ENCODE results near the gene FCHSD2.
"Not testable (repeated sequence)": the region's sequence is repeated elsewhere in the genome, so short reads cannot be mapped to it uniquely, and the experiment has no call there.

The FCHSD2 gene

GRCh38 chr11:73011126-73011817 is 130.8 kb downstream of the FCHSD2 start:
- no peak for DNase-seq (ENCODE audit: low read depth, low spot score)

- no peak for DNase-seq (ENCODE audit: low read depth, low spot score)
Observed at GRCh38 chr11:73009972-73010371, 132.1 kb downstream of the FCHSD2 start.

- no peak for DNase-seq (ENCODE audit: low read depth, low spot score)
Observed at GRCh38 chr11:73004088-73004487, 138.0 kb downstream of the FCHSD2 start.

- no peak for DNase-seq (ENCODE audit: low read depth, low spot score)
Observed at GRCh38 chr11:73003088-73003487, 139.0 kb downstream of the FCHSD2 start.

- DNase-seq (ENCODE audit: low read depth, low spot score), result no peak
Observed at GRCh38 chr11:73002214-73002613, 139.9 kb downstream of the FCHSD2 start.

GRCh38 chr11:73001615-73002014 is 140.5 kb downstream of the FCHSD2 start:
- no peak for DNase-seq (ENCODE audit: low read depth, low spot score)

GRCh38 chr11:72998676-72999075 is 143.4 kb downstream of the FCHSD2 start:
- DNase-seq (ENCODE audit: low read depth, low spot score), result no peak

GRCh38 chr11:72996959-72997358 is 145.2 kb downstream of the FCHSD2 start:
- DNase-seq (ENCODE audit: low read depth, low spot score), result no peak

- DNase-seq (ENCODE audit: low read depth, low spot score), result no peak
Observed at GRCh38 chr11:72989727-72990126, 152.4 kb downstream of the FCHSD2 start.

- no peak for DNase-seq (ENCODE audit: low read depth, low spot score)
Observed at GRCh38 chr11:72988821-72989220, 153.3 kb downstream of the FCHSD2 start.

GRCh38 chr11:72985645-72986044 is 156.5 kb downstream of the FCHSD2 start:
- DNase-seq (ENCODE audit: low read depth, low spot score), result peak; percentile 36

- DNase-seq (ENCODE audit: low read depth, low spot score), result no peak
Observed at GRCh38 chr11:72984453-72985077, 157.6 kb downstream of the FCHSD2 start.

GRCh38 chr11:72983560-72983959 is 158.6 kb downstream of the FCHSD2 start:
- DNase-seq (ENCODE audit: low read depth, low spot score), result no peak

GRCh38 chr11:72981971-72982685 is 160.0 kb downstream of the FCHSD2 start:
- no peak for DNase-seq (ENCODE audit: low read depth, low spot score)

- no peak for DNase-seq (ENCODE audit: low read depth, low spot score)
Observed at GRCh38 chr11:72981080-72981479, 161.0 kb downstream of the FCHSD2 start.

- not testable (repeated sequence) for DNase-seq (ENCODE audit: low read depth, low spot score)
Observed at GRCh38 chr11:72977782-72978181, 164.3 kb downstream of the FCHSD2 start.

- DNase-seq (ENCODE audit: low read depth, low spot score), result not testable (repeated sequence)
Observed at GRCh38 chr11:72976522-72976892, 165.6 kb downstream of the FCHSD2 start.

- DNase-seq (ENCODE audit: low read depth, low spot score), result peak; percentile 60
Observed at GRCh38 chr11:72975778-72976521, 166.2 kb downstream of the FCHSD2 start.

- DNase-seq (ENCODE audit: low read depth, low spot score), result no peak
Observed at GRCh38 chr11:72974487-72975205, 167.5 kb downstream of the FCHSD2 start.

- DNase-seq (ENCODE audit: low read depth, low spot score), result no peak
Observed at GRCh38 chr11:72972496-72973128, 169.5 kb downstream of the FCHSD2 start.
